ENCODE results near the gene FSTL1.

- TF ChIP-seq CTCF (IDR thresholded peaks at IDR 0.05) (no peak), POLR2A (IDR thresholded peaks at IDR 0.05) (no peak)
Observed at GRCh38 chr3:120451272-120451761, 525 bp upstream of the FSTL1 start.

All from right lobe of liver (tissue), 4 donors.